SK-N-SH treated with all-trans-retinoic acid at 6 μM for 48 hours (cell line): Measurements from ENCODE around the gene STMP1.

Experiments used
- ARNTL ChIP-seq: fragments of 450-650 bp; formaldehyde crosslinking; IDR thresholded peaks from 2 replicates; pipeline ENCODE4 v1.5.0; 2020; ENCODE audit warnings: low read depth, mild to moderate bottlenecking, moderate library complexity, borderline replicate concordance
- BACH2 ChIP-seq: fragments of 250-450 bp; sonication (Bioruptor Pico); IDR thresholded peaks from 2 replicates; pipeline ENCODE4 v1.9.0; 2021; ENCODE audit warnings: mild to moderate bottlenecking, borderline replicate concordance
- GLIS3 ChIP-seq: fragments of 250-450 bp; sonication (Bioruptor Pico); IDR thresholded peaks from 2 replicates; pipeline ENCODE4 v1.5.0; 2020; ENCODE audit warnings: mild to moderate bottlenecking, moderate library complexity
- ISL1 ChIP-seq: fragments of 250-450 bp; sonication (Bioruptor Pico); IDR thresholded peaks from 2 replicates; pipeline ENCODE4 v2.1.2; 2022; ENCODE audit warnings: mild to moderate bottlenecking, moderate library complexity
- OSR1 ChIP-seq: fragments of 250-450 bp; sonication (Bioruptor Pico); IDR thresholded peaks from 2 replicates; pipeline ENCODE4 v1.8.0; 2022; ENCODE audit warnings: moderate library complexity, mild to moderate bottlenecking, inconsistent platforms
- RARB ChIP-seq: fragments of 250-450 bp; sonication (Bioruptor Pico); IDR thresholded peaks from 2 replicates; pipeline ENCODE4 v1.8.0; 2021; ENCODE audit warnings: mild to moderate bottlenecking, moderate library complexity
- SNAI2 ChIP-seq: fragments of 250-450 bp; sonication (Bioruptor Pico); IDR thresholded peaks from 2 replicates; pipeline ENCODE4 v1.5.0; 2020; ENCODE audit warnings: mild to moderate bottlenecking, moderate library complexity
- ZFP3 ChIP-seq: fragments of 250-450 bp; sonication (Bioruptor Pico); IDR thresholded peaks from 2 replicates; pipeline ENCODE4 v1.5.0; 2020; ENCODE audit warnings: mild to moderate bottlenecking, moderate library complexity
- ZNF70 ChIP-seq: fragments of 450-650 bp; formaldehyde crosslinking; IDR thresholded peaks from 2 replicates; pipeline ENCODE4 v1.5.0; 2020; ENCODE audit warnings: mild to moderate bottlenecking, moderate library complexity
- TF ChIP-seq, protein P1 (sequence below): fragments of 250-450 bp; sonication (Bioruptor Pico); IDR thresholded peaks from 2 replicates; pipeline ENCODE4 v1.8.0; 2020; ENCODE audit warnings: mild to moderate bottlenecking, moderate library complexity, borderline replicate concordance
- TF ChIP-seq, protein P2 (sequence below): fragments of 250-450 bp; sonication (Bioruptor Pico); IDR thresholded peaks from 2 replicates; pipeline ENCODE4 v1.5.1; 2021; ENCODE audit warnings: mild to moderate bottlenecking, moderate library complexity

DNA sequence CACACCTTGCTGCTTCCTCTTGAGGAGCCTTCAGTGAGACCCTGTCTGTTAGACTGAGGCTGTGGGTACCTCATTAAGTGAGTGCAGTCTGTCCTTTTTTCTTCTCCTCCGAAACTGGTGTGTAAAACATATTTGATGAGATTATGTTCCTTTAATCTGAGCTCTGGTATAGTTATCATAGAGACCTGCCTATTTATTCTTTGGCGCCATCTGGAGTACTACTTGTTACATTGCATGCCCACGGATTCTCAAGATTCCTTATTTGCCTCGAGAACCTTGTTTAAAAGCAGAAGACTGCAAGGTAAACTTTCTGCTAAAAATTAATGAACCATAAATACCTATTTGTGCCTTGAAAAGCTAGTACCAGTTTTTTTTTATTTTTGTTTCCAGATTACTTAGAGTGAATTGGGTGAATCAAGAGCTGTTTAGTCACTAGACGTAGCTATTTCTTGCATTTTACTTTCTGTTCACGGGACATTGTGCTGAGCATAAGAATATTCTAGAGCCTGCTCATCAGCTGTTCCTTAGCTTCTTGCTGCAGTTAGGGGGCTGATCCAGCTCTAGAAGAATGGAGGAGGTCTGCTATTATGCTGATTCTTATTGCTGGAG, 16.9 kb upstream of the STMP1 start:
- TF ChIP-seq, protein P1, sequence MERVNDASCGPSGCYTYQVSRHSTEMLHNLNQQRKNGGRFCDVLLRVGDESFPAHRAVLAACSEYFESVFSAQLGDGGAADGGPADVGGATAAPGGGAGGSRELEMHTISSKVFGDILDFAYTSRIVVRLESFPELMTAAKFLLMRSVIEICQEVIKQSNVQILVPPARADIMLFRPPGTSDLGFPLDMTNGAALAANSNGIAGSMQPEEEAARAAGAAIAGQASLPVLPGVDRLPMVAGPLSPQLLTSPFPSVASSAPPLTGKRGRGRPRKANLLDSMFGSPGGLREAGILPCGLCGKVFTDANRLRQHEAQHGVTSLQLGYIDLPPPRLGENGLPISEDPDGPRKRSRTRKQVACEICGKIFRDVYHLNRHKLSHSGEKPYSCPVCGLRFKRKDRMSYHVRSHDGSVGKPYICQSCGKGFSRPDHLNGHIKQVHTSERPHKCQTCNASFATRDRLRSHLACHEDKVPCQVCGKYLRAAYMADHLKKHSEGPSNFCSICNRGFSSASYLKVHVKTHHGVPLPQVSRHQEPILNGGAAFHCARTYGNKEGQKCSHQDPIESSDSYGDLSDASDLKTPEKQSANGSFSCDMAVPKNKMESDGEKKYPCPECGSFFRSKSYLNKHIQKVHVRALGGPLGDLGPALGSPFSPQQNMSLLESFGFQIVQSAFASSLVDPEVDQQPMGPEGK = no peak
- TF ChIP-seq GLIS3 (CRISPR knock-in tag) = no peak
- TF ChIP-seq OSR1 (CRISPR knock-in tag) = no peak
- TF ChIP-seq SNAI2 (CRISPR knock-in tag) = no peak
- no peak for TF ChIP-seq ISL1
- no peak for TF ChIP-seq BACH2 (CRISPR knock-in tag)
- TF ChIP-seq ZNF70 (CRISPR knock-in tag) = no peak
- TF ChIP-seq RARB = no peak
- TF ChIP-seq, protein P2, sequence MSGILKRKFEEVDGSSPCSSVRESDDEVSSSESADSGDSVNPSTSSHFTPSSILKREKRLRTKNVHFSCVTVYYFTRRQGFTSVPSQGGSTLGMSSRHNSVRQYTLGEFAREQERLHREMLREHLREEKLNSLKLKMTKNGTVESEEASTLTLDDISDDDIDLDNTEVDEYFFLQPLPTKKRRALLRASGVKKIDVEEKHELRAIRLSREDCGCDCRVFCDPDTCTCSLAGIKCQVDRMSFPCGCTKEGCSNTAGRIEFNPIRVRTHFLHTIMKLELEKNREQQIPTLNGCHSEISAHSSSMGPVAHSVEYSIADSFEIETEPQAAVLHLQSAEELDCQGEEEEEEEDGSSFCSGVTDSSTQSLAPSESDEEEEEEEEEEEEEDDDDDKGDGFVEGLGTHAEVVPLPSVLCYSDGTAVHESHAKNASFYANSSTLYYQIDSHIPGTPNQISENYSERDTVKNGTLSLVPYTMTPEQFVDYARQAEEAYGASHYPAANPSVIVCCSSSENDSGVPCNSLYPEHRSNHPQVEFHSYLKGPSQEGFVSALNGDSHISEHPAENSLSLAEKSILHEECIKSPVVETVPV (CRISPR knock-in tag) = no peak
- TF ChIP-seq ARNTL (CRISPR knock-in tag) = no peak
- TF ChIP-seq ZFP3 (CRISPR knock-in tag) = no peak
